GM21619 (cell line): ENCODE data around the gene RGS13.
A peak's percentile ranks its signal among the peaks of the same experiment; 100 is the strongest.
"Not testable (repeated sequence)": the region's sequence is repeated elsewhere in the genome, so short reads cannot be mapped to it uniquely, and the experiment has no call there.

ENCODE experiments used
- ATAC-seq: cut with Tn5 transposase; IDR thresholded peaks from one replicate; pipeline ENCODE4 v1.9.1; 2021; ENCODE audit not compliant: unreplicated experiment

Gene RGS13

DNA sequence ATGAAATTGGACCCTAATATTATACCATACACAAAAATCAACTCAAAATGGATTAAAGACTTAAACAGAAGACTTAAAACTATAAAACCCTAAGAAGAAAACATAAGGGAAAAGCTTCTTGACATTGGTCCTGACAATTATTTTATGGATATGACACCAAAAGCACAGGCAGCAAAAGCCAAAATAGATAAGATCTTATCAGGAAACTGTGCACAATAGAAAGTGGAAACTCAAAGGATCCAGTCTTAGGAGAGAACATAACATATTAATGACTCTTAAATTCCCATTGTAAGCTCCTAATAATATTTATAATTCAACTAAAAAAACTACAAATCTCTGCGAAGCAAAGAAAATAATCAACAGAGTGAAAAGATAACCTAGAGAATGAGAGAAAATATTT is 39.8 kb downstream of the RGS13 start:
- ATAC-seq: no peak

DNA sequence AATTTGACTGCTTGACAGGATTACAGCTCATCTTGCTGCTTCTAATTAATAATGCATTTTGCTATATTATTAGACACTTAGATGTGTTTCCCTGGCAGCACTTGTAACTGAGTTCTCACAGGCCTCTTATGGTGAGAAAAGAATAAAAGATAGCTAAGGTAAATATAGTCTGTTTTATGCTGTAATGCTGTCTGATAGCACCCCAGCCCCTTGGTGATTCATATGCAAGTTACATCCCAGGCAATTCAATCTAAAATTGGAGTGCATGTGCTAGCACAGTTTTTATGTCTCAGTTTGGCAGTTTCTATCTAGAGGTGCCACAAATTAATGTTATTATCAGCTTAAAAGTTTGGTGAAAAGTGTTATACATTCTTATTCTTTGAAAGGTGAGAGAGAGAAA is 42.2 kb downstream of the RGS13 start:
- no peak for ATAC-seq

DNA sequence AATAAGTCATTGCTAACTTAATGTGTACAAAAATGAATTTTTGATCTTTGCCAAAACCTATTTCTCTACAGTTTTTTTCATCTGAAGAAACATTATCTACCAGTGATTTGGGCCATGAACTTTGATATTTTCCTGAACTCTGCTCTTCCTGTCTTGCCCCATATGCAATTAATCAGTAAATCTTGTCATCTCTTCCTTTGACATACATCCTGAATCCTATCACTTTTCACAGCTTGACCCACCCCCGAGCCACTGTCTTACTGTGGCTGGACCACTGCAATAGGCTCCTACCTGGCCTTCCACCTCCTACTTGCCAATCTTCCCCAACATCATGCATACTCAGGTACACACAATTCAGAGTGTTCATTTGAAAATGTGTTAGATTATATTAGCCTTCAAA is 46.4 kb downstream of the RGS13 start:
- no peak for ATAC-seq

DNA sequence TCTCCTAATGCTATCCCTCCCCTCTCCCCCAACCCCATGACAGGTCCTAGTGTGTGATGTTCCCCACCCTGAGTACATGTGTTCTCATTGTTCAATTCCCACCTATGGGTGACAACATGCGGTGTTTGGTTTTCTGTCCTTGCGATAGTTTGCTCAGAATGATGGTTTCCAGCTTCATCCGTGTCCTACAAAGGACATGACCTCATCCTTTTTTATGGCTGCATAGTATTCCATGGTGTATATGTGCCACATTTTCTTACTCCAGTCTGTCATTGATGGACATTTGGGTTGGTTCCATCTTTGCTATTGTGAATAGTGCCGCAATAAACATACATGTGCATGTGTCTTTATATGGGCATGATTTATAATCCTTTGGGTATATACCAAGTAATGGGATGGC is 47.1 kb downstream of the RGS13 start:
- ATAC-seq: not testable (repeated sequence)

DNA sequence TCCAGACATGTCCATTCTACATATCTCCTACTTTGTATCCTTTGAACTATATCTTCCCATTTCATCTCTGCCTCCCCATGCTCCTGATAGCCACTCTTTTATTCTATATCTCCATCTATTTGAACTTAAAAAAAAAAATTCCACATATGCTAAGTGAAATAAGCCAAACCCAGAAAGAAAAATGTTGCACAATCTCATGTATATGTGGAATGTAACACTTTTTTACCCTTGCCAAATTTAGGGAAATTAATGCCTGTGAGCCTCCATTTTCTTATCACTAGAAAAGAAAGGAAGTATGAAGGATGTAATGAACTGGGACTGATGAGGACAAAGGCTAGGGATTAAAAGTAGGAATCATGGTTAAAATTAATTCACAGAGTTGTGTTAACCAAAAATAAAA is 53.5 kb downstream of the RGS13 start:
- ATAC-seq: no peak

DNA sequence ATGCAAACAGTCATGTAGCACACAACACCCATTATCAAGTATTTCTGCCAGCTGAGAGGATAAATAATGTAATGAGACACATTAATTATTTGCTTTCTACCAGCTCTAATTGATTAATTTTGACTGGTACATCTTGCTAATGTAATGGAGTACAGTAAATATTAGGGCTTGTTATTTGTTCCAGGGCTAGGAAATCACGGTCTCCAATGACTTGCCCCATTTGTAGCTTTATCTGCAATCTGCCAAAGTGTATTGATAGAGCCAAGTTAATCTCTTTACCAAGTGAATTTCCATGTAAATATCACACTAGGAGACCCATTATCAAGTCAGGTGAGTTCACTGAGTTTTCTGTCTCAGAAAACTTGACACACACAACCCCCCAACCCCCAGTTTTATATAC is 55.1 kb downstream of the RGS13 start:
- no peak for ATAC-seq

DNA sequence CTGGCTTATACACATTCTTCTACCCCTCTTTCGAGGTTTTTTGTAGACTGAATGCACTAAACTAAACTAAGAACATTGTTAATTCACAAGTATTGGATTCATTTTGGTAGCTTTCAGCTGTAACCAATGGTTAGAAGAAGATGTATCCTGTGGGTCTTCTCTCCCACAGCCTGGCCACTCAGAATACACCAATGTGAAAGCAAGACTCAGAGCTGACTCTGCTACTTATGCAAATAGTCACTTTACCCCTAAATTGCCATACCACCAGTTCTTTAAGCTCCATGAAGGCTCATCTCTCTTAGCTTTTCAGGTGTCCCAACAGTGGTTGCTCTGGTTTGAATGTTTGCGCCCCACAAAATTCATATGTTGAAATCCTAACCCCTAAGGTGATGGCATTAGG is 60.1 kb downstream of the RGS13 start:
- no peak for ATAC-seq

DNA sequence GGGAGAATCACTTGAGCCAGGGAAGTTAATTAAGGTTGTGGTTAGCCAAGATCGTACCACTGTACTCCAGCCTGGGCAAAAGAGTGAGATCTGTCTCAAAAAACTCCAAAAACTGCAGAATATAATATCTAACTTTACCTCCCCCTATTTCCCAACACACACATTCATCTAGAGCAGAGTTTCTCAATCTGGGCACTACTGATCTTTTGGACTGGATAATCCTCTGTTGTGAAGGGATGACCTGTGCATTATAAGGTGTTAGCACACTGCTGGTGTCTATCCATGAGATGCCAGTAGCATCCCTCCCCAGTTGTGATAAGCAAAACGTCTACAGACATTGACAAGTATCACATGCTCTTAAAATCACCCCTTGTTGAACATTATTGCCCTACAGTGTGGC is 61.8 kb downstream of the RGS13 start:
- no peak for ATAC-seq

DNA sequence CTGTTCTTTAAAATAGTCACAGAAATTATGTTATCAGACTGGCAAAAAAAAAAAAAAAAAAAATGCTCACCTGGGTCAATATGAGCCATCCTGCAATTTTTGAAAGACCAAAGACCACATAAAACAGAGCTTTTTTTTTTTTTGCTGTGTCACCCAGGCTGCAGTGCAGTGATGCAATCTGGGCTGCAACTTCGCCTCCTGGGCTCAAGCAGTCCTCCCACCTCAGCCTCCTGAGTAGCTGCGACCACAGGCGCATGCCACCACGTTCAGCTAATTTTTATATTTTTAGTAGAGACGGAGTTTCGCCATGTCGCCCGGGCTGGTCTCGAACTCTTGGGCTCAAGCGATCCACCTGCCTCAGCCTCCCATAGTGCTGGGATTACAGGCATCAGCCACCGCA is 62.8 kb downstream of the RGS13 start:
- ATAC-seq: no peak

DNA sequence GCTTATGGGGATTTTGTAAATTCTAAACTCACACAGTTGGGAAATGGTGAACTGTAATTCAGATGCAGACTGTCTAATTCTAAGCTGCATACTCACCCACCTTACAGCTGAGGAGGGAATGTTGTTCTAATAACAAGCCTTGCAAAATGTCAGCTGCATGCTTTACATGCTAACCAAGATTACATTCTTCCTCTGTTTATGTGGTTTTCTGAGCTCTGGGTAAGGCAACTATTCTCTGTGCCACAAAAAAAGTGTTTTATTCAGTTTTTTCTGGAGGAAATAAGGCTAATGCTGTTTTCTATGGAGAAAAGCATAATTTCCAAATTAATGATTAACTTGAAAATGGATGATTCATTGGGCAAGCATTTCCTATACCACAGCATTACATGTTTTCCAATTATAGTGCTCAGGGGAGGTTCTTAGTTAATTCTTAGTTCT is 64.9 kb downstream of the RGS13 start:
- no peak for ATAC-seq

DNA sequence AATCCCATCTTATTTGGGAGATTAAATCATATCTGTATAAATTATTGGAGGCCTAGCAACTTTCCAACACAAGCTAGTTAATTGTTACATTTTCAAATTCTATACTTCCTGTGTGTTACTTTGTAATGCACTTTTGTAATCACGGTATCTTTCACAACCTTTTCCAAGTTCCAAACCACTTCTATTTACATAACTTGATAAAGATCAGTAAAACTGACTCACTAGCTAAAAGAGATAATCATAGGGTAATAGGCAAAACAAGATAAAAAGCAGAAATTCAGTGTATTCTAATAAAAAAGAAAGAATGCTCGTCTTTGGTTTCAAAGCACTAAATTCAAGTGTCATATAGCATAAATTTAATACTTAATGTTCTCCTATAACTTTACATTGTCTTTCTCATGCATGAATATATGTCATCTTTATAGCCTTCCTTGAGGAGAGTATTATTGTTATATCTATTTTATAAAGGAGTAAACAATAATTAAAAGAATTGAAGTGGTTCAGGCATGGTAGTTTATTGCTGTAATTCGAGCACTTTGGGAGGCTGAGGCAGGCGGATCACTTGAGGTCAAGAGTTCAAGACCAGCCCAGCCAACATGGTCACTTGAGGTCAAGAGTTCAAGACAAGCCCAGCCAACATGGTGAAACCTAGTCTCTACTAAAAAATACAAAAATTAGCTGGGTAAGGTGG is 66.4 kb downstream of the RGS13 start:
- no peak for ATAC-seq

DNA sequence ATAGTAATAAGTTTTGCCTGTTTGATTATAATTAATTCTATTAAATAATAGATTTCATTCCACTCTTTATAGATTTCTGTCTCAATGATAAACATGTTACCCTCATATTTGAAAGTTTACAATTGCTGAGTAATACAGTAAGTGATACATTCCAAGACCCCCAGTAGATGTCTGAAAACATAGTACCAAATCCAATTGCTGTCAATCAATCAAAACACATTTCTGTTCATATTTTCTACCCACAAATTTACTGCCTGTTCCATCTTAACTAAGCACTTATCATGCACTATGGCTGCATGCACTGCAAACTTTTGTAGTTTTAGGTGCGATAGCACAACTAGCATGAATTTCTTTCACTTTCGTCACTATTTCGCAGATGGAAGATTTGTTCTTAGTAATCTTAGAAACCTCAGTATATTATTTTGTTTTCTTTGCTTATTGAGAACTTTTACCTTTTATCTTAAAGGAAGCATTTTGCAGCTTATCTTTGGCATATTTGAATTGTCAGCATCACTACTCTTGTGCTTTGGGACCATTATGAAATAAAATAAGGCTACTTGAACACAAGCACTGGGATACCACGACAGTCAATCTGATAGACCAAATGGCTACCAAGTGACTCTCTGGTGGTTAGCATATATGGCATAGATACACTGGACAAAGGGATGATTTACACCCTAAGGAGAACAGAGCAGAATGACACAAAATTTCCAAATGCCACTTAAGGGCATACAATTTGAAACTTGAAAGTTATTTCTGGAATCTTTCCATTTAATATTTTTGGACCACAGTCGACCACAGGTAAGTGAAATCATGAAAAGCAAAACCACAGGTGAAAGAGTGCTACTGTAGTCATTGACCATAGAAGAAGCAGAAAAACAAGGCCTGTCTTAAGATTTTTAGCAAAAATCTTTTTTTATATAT is 67.6 kb downstream of the RGS13 start:
- ATAC-seq: peak; percentile 81

DNA sequence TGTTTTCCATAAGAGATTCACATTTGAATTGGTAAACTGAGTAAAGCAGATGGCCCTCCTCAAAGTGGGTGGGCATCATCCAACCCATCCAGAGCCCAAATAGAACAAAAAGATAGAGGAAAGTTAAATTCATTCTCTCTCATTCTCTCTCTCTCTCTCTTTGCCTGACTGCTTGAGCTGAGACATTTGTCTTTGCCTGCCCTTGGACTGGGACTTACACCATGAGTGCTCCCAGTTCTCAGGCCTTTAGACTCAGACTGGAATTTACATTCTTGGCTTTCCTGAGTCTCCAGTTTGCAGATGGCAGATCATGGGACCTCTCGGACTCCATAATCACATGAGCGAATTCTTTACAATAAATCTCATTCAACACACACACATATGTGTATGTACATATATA is 69.6 kb downstream of the RGS13 start:
- no peak for ATAC-seq

DNA sequence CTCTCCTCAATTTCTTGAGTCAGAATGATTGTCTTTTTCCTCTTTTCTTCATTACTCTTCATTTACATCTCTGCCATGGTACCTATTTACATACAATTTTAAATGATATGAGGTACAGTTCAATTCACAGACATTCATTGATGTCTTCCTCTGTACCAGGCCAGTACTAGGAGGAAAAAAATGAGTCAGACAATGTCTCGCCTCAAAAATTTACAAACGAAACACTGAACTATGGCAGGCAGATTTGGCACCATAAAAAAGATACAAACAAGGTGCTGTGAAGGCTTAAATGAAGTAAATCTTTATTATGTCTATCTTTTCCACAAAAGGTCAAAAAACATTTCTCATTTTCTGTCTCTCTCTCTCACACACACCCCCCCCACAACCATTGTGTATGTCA is 71.0 kb downstream of the RGS13 start:
- ATAC-seq: no peak

DNA sequence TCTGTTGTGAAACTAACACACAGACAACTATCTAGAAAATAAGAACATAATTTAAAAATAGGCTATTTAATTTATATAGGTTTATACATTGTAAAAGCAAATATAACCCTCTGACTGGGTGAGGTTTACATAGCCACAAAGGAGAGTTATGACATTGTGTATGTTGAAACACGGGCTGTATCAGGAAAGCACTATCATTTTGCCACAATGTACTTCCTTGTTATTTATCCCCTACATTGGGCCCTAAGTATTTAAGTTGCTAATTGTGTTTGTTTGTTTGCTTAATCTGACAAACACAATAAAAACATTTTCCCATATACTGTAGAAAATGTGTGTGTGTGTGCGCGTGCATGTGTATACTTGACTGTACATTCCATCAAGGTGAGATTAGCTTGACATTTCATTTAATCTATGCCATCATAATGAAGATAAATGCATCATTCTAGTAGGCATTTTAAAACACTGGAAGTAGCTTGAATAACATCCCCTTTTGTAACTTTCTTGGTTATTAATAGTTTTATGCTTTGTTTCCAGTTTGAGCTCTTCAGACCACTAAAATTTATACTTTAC is 72.1 kb downstream of the RGS13 start:
- no peak for ATAC-seq

DNA sequence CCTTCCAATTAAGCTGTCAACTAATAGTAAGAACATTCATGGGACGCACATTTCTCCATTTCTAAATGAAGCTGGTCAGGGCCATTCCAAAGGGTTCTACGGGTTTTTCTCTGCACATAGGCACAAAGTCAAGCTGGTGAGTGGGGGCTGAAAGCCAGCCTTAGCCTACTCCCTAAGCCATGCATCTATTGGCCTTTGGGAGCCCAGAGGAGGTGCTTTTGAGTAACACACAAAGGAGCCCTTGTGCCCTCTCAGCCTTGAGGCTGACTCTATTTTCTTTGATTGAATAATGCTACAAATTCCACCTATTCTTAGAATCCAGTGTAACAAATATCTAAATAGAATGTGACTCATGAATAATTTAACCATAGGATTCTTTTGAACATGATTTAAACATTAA is 73.6 kb downstream of the RGS13 start:
- ATAC-seq: no peak
